ENCODE measurements around the gene EMCN.
"Not testable (repeated sequence)": the region's sequence is repeated elsewhere in the genome, so short reads cannot be mapped to it uniquely, and the experiment has no call there.

The EMCN gene

GRCh38 chr4:100369871-100370270 lies 148.0 kb downstream of the EMCN start:
- no peak for DNase-seq

- DNase-seq, result peak; percentile 25
These were observed 150.4 kb downstream of the EMCN start for GRCh38 chr4:100367451-100367850.

GRCh38 chr4:100366213-100366612 lies 151.6 kb downstream of the EMCN start:
- peak; percentile 49 for DNase-seq

- DNase-seq, result peak; percentile 20
These were observed 155.5 kb downstream of the EMCN start for GRCh38 chr4:100362366-100362765.

- no peak for DNase-seq
These were observed 156.5 kb downstream of the EMCN start for GRCh38 chr4:100361336-100361735.

- DNase-seq, result no peak
These were observed 157.6 kb downstream of the EMCN start for GRCh38 chr4:100360211-100360610.

GRCh38 chr4:100359441-100359840 lies 158.4 kb downstream of the EMCN start:
- DNase-seq, result no peak

- DNase-seq, result no peak
These were observed 160.3 kb downstream of the EMCN start for GRCh38 chr4:100357542-100357941.

GRCh38 chr4:100356172-100356571 lies 161.7 kb downstream of the EMCN start:
- no peak for DNase-seq

GRCh38 chr4:100352352-100352751 lies 165.5 kb downstream of the EMCN start:
- not testable (repeated sequence) for DNase-seq

- DNase-seq, result peak; percentile 39
These were observed 169.3 kb downstream of the EMCN start for GRCh38 chr4:100348473-100348872.

GRCh38 chr4:100347241-100347640 lies 170.6 kb downstream of the EMCN start:
- DNase-seq, result no peak

- DNase-seq, result no peak
These were observed 172.2 kb downstream of the EMCN start for GRCh38 chr4:100345585-100345984.

Data from MV-4-11 (cell line).